Measurements from ENCODE around the gene LAX1. TPM values are rescaled to one million over a fixed set of nuclear protein-coding genes. Genes with fewer than 3 reads are reported as not detected.

LAX1 gene
- total RNA-seq, 1 donor from 2014 or later = 0.06 TPM

DNA sequence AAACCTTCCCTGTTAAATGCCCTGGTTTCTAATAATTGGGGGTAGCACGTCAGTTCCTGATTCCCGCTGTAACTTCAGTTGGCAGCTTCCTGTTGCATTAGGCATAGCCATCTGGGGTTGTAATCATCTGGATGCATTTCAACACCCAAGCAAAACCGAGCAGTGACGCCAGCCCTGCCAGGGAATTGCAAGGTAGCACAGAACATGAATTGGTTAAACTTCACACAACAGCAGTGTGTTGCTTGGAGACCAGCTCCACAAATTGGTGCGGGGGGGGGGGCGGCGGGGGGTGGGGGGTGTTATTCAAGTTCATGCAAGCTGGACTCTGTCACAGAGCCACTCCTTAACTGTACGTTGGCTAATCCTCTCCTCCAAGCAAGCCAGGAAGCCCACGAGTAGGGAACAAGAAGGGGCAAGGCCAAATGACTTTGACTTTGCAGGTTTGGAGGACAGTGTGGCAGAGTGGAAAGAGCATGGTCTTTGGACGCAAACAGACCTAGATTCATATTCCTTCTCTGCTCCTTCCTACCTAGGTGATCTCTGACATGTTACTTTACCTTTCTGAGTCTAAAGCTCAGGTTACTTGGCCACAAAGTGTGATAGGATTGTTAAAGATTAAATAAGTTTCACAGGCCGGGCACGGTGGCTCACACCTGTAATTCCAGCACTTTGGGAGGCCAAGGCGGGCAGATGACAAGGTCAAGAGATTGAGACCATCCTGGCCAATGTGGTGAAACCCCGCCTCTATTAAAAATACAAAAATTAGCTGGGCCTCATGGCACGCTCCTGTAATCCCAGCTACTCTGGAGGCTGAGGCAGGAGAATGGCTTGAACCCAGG, 4.7 kb downstream of the LAX1 start:
- DNase-seq (ENCODE audit: low read depth) = peak; percentile 93
- TF ChIP-seq, protein P1, sequence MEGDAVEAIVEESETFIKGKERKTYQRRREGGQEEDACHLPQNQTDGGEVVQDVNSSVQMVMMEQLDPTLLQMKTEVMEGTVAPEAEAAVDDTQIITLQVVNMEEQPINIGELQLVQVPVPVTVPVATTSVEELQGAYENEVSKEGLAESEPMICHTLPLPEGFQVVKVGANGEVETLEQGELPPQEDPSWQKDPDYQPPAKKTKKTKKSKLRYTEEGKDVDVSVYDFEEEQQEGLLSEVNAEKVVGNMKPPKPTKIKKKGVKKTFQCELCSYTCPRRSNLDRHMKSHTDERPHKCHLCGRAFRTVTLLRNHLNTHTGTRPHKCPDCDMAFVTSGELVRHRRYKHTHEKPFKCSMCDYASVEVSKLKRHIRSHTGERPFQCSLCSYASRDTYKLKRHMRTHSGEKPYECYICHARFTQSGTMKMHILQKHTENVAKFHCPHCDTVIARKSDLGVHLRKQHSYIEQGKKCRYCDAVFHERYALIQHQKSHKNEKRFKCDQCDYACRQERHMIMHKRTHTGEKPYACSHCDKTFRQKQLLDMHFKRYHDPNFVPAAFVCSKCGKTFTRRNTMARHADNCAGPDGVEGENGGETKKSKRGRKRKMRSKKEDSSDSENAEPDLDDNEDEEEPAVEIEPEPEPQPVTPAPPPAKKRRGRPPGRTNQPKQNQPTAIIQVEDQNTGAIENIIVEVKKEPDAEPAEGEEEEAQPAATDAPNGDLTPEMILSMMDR (conservative IDR thresholded peaks at IDR 0.05; ENCODE audit: low read depth, low read length) = no peak
- H3K4me3 ChIP-seq (ENCODE audit: low read depth, low read length) = peak overlapping the region; percentile 21

GRCh38 chr1:203771901-203772301, 6.9 kb downstream of the LAX1 start:
- H3K4me3 ChIP-seq (ENCODE audit: low read depth, low read length) = no peak overlapping the region
- TF ChIP-seq, protein P1 (conservative IDR thresholded peaks at IDR 0.05; ENCODE audit: low read depth, low read length) = no peak
- no peak for DNase-seq (ENCODE audit: low read depth)

DNA sequence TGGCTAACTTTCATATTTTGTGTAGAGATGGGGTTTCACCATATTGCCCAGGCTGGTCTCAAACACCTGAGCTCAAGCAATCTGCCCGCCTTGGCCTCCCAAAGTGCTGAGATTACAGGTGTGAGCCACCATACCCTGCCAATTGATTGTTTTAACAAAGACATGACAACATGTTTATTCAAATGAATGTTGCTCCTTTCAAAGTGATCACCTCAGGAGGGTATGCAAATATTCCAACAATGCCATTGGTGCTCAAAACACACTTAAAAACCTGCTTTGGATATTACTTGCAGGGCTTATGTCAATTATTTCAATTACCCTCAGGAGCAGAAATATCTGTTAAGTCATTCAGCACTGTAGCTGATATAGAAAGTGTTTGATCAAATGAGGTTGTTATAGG, 7.9 kb downstream of the LAX1 start:
- no peak for DNase-seq (ENCODE audit: low read depth)
- H3K4me3 ChIP-seq (ENCODE audit: low read depth, low read length) = no peak overlapping the region
- TF ChIP-seq, protein P1 (conservative IDR thresholded peaks at IDR 0.05; ENCODE audit: low read depth, low read length) = no peak

GRCh38 chr1:203776636-203777035, 11.7 kb downstream of the LAX1 start:
- TF ChIP-seq, protein P1 (conservative IDR thresholded peaks at IDR 0.05; ENCODE audit: low read depth, low read length) = peak; percentile 41
- DNase-seq (ENCODE audit: low read depth) = no peak
- no peak overlapping the region for H3K4me3 ChIP-seq (ENCODE audit: low read depth, low read length)

GRCh38 chr1:203777596-203777995, 12.6 kb downstream of the LAX1 start:
- no peak for DNase-seq (ENCODE audit: low read depth)
- H3K4me3 ChIP-seq (ENCODE audit: low read depth, low read length) = no peak overlapping the region

GRCh38 chr1:203778146-203778545, 13.2 kb downstream of the LAX1 start:
- no peak for DNase-seq (ENCODE audit: low read depth)
- no peak overlapping the region for H3K4me3 ChIP-seq (ENCODE audit: low read depth, low read length)
- TF ChIP-seq, protein P1 (conservative IDR thresholded peaks at IDR 0.05; ENCODE audit: low read depth, low read length) = no peak

More at GRCh38 chr1:203777596-203777995, 12.6 kb downstream of the LAX1 start:
- TF ChIP-seq, protein P1 (conservative IDR thresholded peaks at IDR 0.05; ENCODE audit: low read depth, low read length) = no peak

DNA sequence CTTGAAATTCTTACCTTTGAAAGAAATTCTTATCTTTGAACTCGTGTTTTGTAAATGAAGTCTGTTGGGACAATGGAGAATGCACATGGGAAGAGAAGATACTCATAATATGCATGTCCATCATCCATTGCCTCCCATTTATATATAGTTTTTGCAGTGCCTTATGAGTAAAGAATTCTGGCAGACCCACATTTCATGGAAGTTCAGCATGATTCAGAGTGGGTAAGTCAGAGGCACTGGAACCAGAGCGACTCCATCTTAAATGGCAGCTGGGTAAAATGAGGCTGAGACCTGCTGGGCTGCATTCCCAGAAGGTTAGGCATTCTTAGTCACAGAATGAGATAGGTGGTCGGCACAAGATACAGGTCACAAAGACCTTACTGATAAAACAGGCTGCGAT, 13.8 kb downstream of the LAX1 start:
- no peak overlapping the region for H3K4me3 ChIP-seq (ENCODE audit: low read depth, low read length)
- DNase-seq (ENCODE audit: low read depth) = no peak
- TF ChIP-seq, protein P1 (conservative IDR thresholded peaks at IDR 0.05; ENCODE audit: low read depth, low read length) = no peak
